ENCODE measurements around the gene TOE1. TPM values are rescaled to one million over a fixed set of nuclear protein-coding genes. Genes with fewer than 3 reads are reported as not detected.

The TOE1 gene
- total RNA-seq, 6 donors from 2014 or later, result 5.4 to 16.6 (median 9.1) TPM

GRCh38 chr1:45335855-45336324 is 4.1 kb upstream of the TOE1 start:
- no peak overlapping the region for H3K4me3 ChIP-seq
- TF ChIP-seq EP300 (IDR thresholded peaks at IDR 0.05), result no peak
- TF ChIP-seq POLR2A (IDR thresholded peaks at IDR 0.05), result no peak
- no peak for TF ChIP-seq POLR2AphosphoS5 (IDR thresholded peaks at IDR 0.05)
- no peak for TF ChIP-seq CTCF (IDR thresholded peaks at IDR 0.05)
- DNase-seq (no peak), ATAC-seq (ENCODE audit: low FRiP score in 2 of 2) (no peak)
- WGBS, 2 donors, result 81 to 94% methylated on average over 4 of the region's 4 CpGs
- peaks cover 0 to 28% (median 25%) of the 10 kb centered on the region in 4 donors for H3K36me3 ChIP-seq
- no peaks in the 10 kb centered on the region for H3K9me3 ChIP-seq
- H3K4me1 ChIP-seq, result peaks cover 13 to 24% (median 14%) of the 10 kb centered on the region in 4 donors
- peak overlapping the region in 1 of 4 donors; percentile 25 for H3K27ac ChIP-seq
- no peaks in the 10 kb centered on the region for H3K27me3 ChIP-seq

DNA sequence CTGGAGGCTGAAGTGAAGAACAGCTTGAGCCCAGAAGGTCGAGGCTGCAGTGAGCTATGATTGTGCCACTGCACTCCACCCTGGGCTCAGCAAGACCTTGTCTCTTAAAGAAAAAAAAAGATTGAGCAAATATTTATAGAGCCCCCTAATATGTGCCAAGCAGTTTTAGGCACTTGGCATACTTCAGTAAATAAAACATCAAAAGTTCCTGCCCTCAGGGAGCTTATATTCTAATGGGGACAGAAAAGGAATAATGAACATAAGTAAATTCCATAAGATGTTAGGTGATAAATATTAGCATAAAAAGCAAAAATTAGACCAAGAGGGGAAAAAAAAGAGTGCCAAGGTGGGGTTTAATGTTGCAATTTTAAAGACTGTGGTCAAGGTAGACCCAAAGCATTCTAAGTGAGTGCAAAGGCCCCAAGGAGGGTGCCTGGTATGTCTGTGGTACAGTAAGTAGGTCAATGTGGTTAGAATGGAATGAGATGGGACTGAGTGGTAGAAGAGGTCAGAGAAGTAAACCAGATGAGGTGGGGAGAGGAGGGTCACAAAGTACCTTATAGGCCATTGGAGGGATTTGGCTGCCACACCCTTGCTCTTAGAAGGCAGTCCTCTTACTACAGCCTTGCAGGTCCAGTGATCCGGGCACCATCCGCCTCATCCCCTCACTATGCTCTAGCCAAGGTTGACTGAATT is 2.2 kb upstream of the TOE1 start:
- Histone ChIP-seq H3K36me3 (peaks cover 2 to 22% (median 17%) of the 10 kb centered on the region in 4 donors), H3K9me3 (no peaks in the 10 kb centered on the region), H3K4me3 (no peak overlapping the region), H3K27ac (no peak overlapping the region), H3K27me3 (no peaks in the 10 kb centered on the region), H3K4me1 (peaks cover 20 to 38% (median 28%) of the 10 kb centered on the region in 4 donors)
- 89 to 93% methylated on average over 3 of the region's 3 CpGs for WGBS, 2 donors
- TF ChIP-seq POLR2A (IDR thresholded peaks at IDR 0.05) (no peak), CTCF (IDR thresholded peaks at IDR 0.05) (no peak), POLR2AphosphoS5 (IDR thresholded peaks at IDR 0.05) (no peak)
- DNase-seq, result no peak
- ATAC-seq (ENCODE audit: low FRiP score in 2 of 2), result no peak

GRCh38 chr1:45340816-45341466 is 971 bp downstream of the TOE1 start:
- 26 to 30% methylated on average over 6 of the region's 6 CpGs for WGBS, 2 donors
- Histone ChIP-seq H3K4me1 (peaks cover 20 to 30% (median 24%) of the 10 kb centered on the region in 4 donors), H3K27ac (peak overlapping the region; percentile 93 to 98 (median 97))

DNA sequence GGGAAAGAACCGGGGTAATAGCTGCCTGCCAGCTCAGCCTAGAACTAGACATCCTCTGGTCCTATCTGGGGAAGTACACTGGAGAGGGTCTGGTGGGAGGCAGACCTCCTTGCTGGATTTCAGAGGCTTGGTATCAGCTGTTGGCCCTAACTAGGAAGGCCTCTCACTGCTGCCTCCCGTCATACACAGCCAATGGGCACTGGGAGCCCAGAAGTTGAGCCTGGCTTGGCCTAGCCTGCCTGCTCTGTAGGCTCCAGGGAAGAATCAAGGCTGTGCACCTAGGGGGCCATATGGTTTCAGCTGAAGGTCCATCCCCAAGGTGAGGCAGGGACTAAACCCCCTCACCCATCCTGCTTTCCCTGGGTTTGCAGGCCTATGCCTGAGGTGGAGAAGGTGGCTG is 4.5 kb downstream of the TOE1 start:
- no peak for TF ChIP-seq POLR2A (IDR thresholded peaks at IDR 0.05)
- TF ChIP-seq POLR2AphosphoS5 (IDR thresholded peaks at IDR 0.05), result no peak
- no peak for TF ChIP-seq CTCF (IDR thresholded peaks at IDR 0.05)
- no peak for TF ChIP-seq EP300 (IDR thresholded peaks at IDR 0.05)
- Histone ChIP-seq H3K4me3 (no peak overlapping the region), H3K27me3 (no peaks in the 10 kb centered on the region), H3K9me3 (no peaks in the 10 kb centered on the region), H3K27ac (no peak overlapping the region), H3K36me3 (peaks cover 14 to 39% (median 36%) of the 10 kb centered on the region in 4 donors), H3K4me1 (peaks cover 31 to 39% (median 35%) of the 10 kb centered on the region in 4 donors)
- 100% methylated on average over 2 of the region's 2 CpGs for WGBS, 2 donors
- DNase-seq (no peak), ATAC-seq (ENCODE audit: low FRiP score in 2 of 2) (no peak)

More at GRCh38 chr1:45340816-45341466, 971 bp downstream of the TOE1 start:
- Histone ChIP-seq H3K4me3 (peak overlapping the region; percentile 69 to 92 (median 82)), H3K9me3 (no peaks in the 10 kb centered on the region), H3K27me3 (no peaks in the 10 kb centered on the region), H3K36me3 (peaks cover 14 to 39% (median 36%) of the 10 kb centered on the region in 4 donors)
- no peak for ATAC-seq (ENCODE audit: low FRiP score in 2 of 2)
- DNase-seq, result no peak
- TF ChIP-seq POLR2A (IDR thresholded peaks at IDR 0.05) (no peak), EP300 (IDR thresholded peaks at IDR 0.05) (no peak), CTCF (IDR thresholded peaks at IDR 0.05) (no peak), POLR2AphosphoS5 (IDR thresholded peaks at IDR 0.05) (no peak)

Measured in upper lobe of left lung (tissue), 6 donors.